HG02763 (cell line): Measurements from ENCODE around the gene CNTNAP4.

Source experiments
- ATAC-seq: cut with Tn5 transposase; IDR thresholded peaks from one replicate; pipeline ENCODE4 v1.9.1; 2021; ENCODE audit warnings: mild to moderate bottlenecking, moderate library complexity; ENCODE audit not compliant: unreplicated experiment

CNTNAP4 gene

GRCh38 chr16:76484020-76484419 is 206.8 kb downstream of the CNTNAP4 start:
- no peak for ATAC-seq

- no peak for ATAC-seq
Measured at GRCh38 chr16:76486740-76487139, 209.5 kb downstream of the CNTNAP4 start.

GRCh38 chr16:76487411-76488064 is 210.3 kb downstream of the CNTNAP4 start:
- no peak for ATAC-seq

- no peak for ATAC-seq
Measured at GRCh38 chr16:76488065-76488417, 210.8 kb downstream of the CNTNAP4 start.

GRCh38 chr16:76490036-76490639 is 212.9 kb downstream of the CNTNAP4 start:
- ATAC-seq: no peak

GRCh38 chr16:76500006-76500405 is 222.8 kb downstream of the CNTNAP4 start:
- no peak for ATAC-seq

- ATAC-seq: no peak
Measured at GRCh38 chr16:76502063-76502462, 224.9 kb downstream of the CNTNAP4 start.

GRCh38 chr16:76502555-76502954 is 225.4 kb downstream of the CNTNAP4 start:
- no peak for ATAC-seq

- ATAC-seq: no peak
Measured at GRCh38 chr16:76503091-76503490, 225.9 kb downstream of the CNTNAP4 start.

GRCh38 chr16:76511203-76511602 is 234.0 kb downstream of the CNTNAP4 start:
- ATAC-seq: no peak

GRCh38 chr16:76518781-76519180 is 241.6 kb downstream of the CNTNAP4 start:
- no peak for ATAC-seq

- no peak for ATAC-seq
Measured at GRCh38 chr16:76524356-76524755, 247.2 kb downstream of the CNTNAP4 start.

- no peak for ATAC-seq
Measured at GRCh38 chr16:76524769-76525168, 247.6 kb downstream of the CNTNAP4 start.

- no peak for ATAC-seq
Measured at GRCh38 chr16:76527244-76527643, 250.0 kb downstream of the CNTNAP4 start.

- no peak for ATAC-seq
Measured at GRCh38 chr16:76529120-76529519, 251.9 kb downstream of the CNTNAP4 start.

GRCh38 chr16:76531236-76531635 is 254.0 kb downstream of the CNTNAP4 start:
- no peak for ATAC-seq

- ATAC-seq: no peak
Measured at GRCh38 chr16:76532188-76532973, 255.2 kb downstream of the CNTNAP4 start.

GRCh38 chr16:76539609-76540008 is 262.4 kb downstream of the CNTNAP4 start:
- ATAC-seq: no peak

GRCh38 chr16:76541070-76541469 is 263.9 kb downstream of the CNTNAP4 start:
- ATAC-seq: no peak

GRCh38 chr16:76565542-76565941 is 288.3 kb downstream of the CNTNAP4 start:
- no peak for ATAC-seq

GRCh38 chr16:76571755-76572154 is 294.6 kb downstream of the CNTNAP4 start:
- ATAC-seq: no peak

GRCh38 chr16:76573281-76573680 is 296.1 kb downstream of the CNTNAP4 start:
- ATAC-seq: no peak
